GM06990 (cell line): Measurements from ENCODE around the gene WWP2.
"Not testable (repeated sequence)": the region's sequence is repeated elsewhere in the genome, so short reads cannot be mapped to it uniquely, and the experiment has no call there.

Source experiments
- DNase-seq: peaks from one replicate; pipeline ENCODE4 v3.0.0-alpha.2; 2011; ENCODE audit not compliant: insufficient read length; ENCODE audit errors: extremely low read depth
- H3K27me3 ChIP-seq: replicated peaks from 2 replicates; pipeline ENCODE4 v1.6.0; 2011; ENCODE audit warnings: low read length; ENCODE audit not compliant: control insufficient read depth, insufficient read depth
- H3K36me3 ChIP-seq: 2 replicates; pipeline ENCODE4 v1.5.1; 2011; ENCODE audit warnings: low read length; ENCODE audit not compliant: control insufficient read depth, insufficient read depth
- H3K4me3 ChIP-seq: replicated peaks from 2 replicates; pipeline ENCODE4 v1.5.1; 2011; ENCODE audit warnings: low read depth, mild to moderate bottlenecking, control low read depth, low read length
- TF ChIP-seq, protein P1 (sequence below): IDR thresholded peaks from 2 replicates; pipeline ENCODE4 v1.5.1; 2011; ENCODE audit warnings: low read length, control low read depth, mild to moderate bottlenecking, inconsistent platforms; ENCODE audit not compliant: insufficient read depth, poor library complexity, severe bottlenecking

The WWP2 gene

GRCh38 chr16:69779724-69780123, 17.6 kb downstream of the WWP2 start:
- no peak overlapping the region for H3K4me3 ChIP-seq
- H3K27me3 ChIP-seq: no peaks in the 10 kb centered on the region
- TF ChIP-seq, protein P1, sequence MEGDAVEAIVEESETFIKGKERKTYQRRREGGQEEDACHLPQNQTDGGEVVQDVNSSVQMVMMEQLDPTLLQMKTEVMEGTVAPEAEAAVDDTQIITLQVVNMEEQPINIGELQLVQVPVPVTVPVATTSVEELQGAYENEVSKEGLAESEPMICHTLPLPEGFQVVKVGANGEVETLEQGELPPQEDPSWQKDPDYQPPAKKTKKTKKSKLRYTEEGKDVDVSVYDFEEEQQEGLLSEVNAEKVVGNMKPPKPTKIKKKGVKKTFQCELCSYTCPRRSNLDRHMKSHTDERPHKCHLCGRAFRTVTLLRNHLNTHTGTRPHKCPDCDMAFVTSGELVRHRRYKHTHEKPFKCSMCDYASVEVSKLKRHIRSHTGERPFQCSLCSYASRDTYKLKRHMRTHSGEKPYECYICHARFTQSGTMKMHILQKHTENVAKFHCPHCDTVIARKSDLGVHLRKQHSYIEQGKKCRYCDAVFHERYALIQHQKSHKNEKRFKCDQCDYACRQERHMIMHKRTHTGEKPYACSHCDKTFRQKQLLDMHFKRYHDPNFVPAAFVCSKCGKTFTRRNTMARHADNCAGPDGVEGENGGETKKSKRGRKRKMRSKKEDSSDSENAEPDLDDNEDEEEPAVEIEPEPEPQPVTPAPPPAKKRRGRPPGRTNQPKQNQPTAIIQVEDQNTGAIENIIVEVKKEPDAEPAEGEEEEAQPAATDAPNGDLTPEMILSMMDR: no peak

GRCh38 chr16:69781118-69781517, 19.0 kb downstream of the WWP2 start:
- TF ChIP-seq, protein P1: no peak
- no peak overlapping the region for H3K4me3 ChIP-seq
- H3K36me3 ChIP-seq: no peaks in the 10 kb centered on the region; the same call in none of the 2 replicates
- DNase-seq: no peak
- no peaks in the 10 kb centered on the region for H3K27me3 ChIP-seq

More at GRCh38 chr16:69779724-69780123, 17.6 kb downstream of the WWP2 start:
- DNase-seq: no peak
- H3K36me3 ChIP-seq: no peaks in the 10 kb centered on the region; the same call in none of the 2 replicates

- TF ChIP-seq, protein P1: no peak
- Histone ChIP-seq H3K36me3 (peaks cover 6% of the 10 kb centered on the region), H3K4me3 (no peak overlapping the region), H3K27me3 (no peaks in the 10 kb centered on the region)
- DNase-seq: no peak
These were observed 22.5 kb downstream of the WWP2 start for GRCh38 chr16:69784586-69784985.

DNA sequence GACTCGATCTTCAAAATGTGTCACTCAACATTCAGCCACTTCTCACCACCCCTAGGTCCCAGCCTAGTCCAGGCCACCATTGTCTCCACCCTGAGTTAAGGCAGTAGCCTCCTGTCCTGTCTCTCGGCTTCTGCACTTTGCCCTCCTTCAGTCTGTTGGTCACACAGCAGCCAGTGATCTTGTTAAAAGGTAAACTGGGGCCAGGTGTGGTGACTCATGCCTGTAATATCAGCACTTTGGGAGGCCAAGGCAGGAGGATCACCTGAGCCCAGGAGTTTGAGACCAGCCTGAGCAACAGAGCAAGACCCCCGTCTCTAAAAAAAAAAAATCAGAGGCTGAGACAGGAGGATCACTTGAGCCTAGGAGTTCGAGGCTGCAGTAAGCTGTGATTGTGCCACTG, 25.8 kb downstream of the WWP2 start:
- H3K4me3 ChIP-seq: no peak overlapping the region
- H3K36me3 ChIP-seq: peaks cover 7% of the 10 kb centered on the region
- no peaks in the 10 kb centered on the region for H3K27me3 ChIP-seq
- TF ChIP-seq, protein P1: no peak
- no peak for DNase-seq

GRCh38 chr16:69791391-69791847, 29.3 kb downstream of the WWP2 start:
- not testable (repeated sequence) for DNase-seq, H3K27me3 ChIP-seq, H3K36me3 ChIP-seq, H3K4me3 ChIP-seq

DNA sequence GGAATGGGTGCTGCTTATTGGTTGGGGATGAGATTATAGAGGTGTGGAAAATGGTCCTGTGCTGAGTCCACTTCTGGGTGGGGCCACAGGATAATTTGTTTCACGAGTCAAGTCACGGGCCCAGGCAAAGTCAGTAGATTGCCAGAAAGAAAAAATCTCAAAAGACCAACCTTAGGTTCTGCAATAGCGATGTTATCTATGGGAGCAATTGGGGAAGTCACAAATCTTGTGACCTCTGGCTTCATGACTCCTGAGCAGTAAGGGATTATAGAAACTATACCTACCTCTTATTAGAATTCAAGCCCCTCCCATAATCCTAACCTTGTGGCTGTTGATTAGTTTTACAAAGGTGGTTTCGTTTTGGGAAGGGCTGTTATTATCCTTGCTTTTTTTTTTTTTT, 31.4 kb downstream of the WWP2 start:
- peaks cover 1% of the 10 kb centered on the region for H3K36me3 ChIP-seq
- no peak for DNase-seq
- H3K4me3 ChIP-seq: no peak overlapping the region
- no peaks in the 10 kb centered on the region for H3K27me3 ChIP-seq
- TF ChIP-seq, protein P1: no peak
